ENCODE results near the gene ALOX15B.

The ALOX15B gene

GRCh38 chr17:7993972-7994589, 44.8 kb upstream of the ALOX15B start:
- no peak overlapping the region for H3K27ac ChIP-seq (ENCODE audit: low read length)
- no peak for TF ChIP-seq EZH2phosphoT487 (IDR thresholded peaks at IDR 0.05; ENCODE audit: low read depth)
- TF ChIP-seq, protein P1, sequence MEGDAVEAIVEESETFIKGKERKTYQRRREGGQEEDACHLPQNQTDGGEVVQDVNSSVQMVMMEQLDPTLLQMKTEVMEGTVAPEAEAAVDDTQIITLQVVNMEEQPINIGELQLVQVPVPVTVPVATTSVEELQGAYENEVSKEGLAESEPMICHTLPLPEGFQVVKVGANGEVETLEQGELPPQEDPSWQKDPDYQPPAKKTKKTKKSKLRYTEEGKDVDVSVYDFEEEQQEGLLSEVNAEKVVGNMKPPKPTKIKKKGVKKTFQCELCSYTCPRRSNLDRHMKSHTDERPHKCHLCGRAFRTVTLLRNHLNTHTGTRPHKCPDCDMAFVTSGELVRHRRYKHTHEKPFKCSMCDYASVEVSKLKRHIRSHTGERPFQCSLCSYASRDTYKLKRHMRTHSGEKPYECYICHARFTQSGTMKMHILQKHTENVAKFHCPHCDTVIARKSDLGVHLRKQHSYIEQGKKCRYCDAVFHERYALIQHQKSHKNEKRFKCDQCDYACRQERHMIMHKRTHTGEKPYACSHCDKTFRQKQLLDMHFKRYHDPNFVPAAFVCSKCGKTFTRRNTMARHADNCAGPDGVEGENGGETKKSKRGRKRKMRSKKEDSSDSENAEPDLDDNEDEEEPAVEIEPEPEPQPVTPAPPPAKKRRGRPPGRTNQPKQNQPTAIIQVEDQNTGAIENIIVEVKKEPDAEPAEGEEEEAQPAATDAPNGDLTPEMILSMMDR (IDR thresholded peaks at IDR 0.05; ENCODE audit: low read depth, low read length): no peak
- H2AFZ ChIP-seq (ENCODE audit: low read depth, low read length): no peak overlapping the region

GRCh38 chr17:7995724-7996123, 43.1 kb upstream of the ALOX15B start:
- no peaks in the 10 kb centered on the region for H3K36me3 ChIP-seq (replicated peaks; ENCODE audit: low read depth, low read length)
- no peak overlapping the region for H3K27ac ChIP-seq (ENCODE audit: low read length)
- H3K27me3 ChIP-seq (ENCODE audit: low read depth, low read length): no peaks in the 10 kb centered on the region
- peaks cover 6% of the 10 kb centered on the region; the same call in 1 of the 2 replicates for H3K4me1 ChIP-seq (ENCODE audit: low read length)
- H3K79me2 ChIP-seq (ENCODE audit: low read length): no peaks in the 10 kb centered on the region
- no peaks in the 10 kb centered on the region for H4K20me1 ChIP-seq (ENCODE audit: insufficient read depth, low read length)
- H3K9ac ChIP-seq (ENCODE audit: low read length): no peak overlapping the region
- no peak overlapping the region for H2AFZ ChIP-seq (ENCODE audit: low read depth, low read length)
- H3K4me2 ChIP-seq (ENCODE audit: low read length): no peak overlapping the region
- TF ChIP-seq, protein P1 (IDR thresholded peaks at IDR 0.05; ENCODE audit: low read depth, low read length): no peak
- H3K4me3 ChIP-seq (ENCODE audit: low read length): no peak overlapping the region
- H3K9me3 ChIP-seq (ENCODE audit: insufficient read depth, low read length): no peaks in the 10 kb centered on the region

More at GRCh38 chr17:7993972-7994589, 44.8 kb upstream of the ALOX15B start:
- Histone ChIP-seq H3K36me3 (replicated peaks; ENCODE audit: low read depth, low read length) (no peaks in the 10 kb centered on the region), H3K4me2 (ENCODE audit: low read length) (no peak overlapping the region), H3K27me3 (ENCODE audit: low read depth, low read length) (no peaks in the 10 kb centered on the region), H3K9me3 (ENCODE audit: insufficient read depth, low read length) (no peaks in the 10 kb centered on the region), H3K79me2 (ENCODE audit: low read length) (no peaks in the 10 kb centered on the region), H3K4me3 (ENCODE audit: low read length) (no peak overlapping the region), H3K4me1 (ENCODE audit: low read length) (peaks cover 11% of the 10 kb centered on the region), H4K20me1 (ENCODE audit: insufficient read depth, low read length) (no peaks in the 10 kb centered on the region), H3K9ac (ENCODE audit: low read length) (no peak overlapping the region)

GRCh38 chr17:7997186-7997585, 41.7 kb upstream of the ALOX15B start:
- no peak overlapping the region for H2AFZ ChIP-seq (ENCODE audit: low read depth, low read length)

DNA sequence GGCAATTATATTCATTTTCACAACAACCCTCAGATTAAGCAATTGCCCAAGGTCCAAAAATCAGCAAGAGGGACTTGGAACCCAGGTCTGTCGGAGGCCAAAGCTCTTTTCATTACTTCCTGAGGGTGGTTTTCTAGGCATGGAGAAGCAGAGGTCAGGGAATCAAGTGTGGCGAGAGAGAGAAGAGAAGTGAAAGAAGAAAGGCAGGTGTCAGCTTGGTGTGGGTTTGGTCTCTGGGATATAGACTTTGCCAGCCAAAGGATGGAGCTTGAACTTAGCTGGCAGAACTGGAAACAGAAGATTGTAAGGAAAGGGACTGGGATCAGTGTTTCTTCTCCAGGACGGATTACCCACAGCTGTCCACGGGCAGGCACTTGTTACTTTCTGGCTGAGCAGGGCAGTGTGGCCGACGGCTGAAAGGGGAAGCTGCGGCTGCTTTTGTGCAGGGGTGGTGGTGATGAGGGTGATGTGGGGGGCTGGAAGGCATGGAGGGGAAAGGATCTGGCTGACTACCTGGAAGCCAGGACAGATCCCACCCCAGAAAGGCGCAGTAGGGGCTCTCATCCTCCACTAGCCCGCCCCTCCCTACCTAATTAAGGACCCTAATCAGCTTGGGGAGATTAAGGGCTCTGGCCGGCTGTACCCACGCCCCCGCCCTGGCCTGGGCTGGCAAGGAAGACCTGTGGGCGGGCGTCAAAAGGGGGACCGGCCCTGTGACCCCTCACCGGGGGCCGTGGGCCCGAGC, 36.7 kb upstream of the ALOX15B start, which contains the start of gene GUCY2D:
Gene GUCY2D, plus strand, starts transcription at position 640 of the 745 bp plus-strand sequence. CDS start 433 bp downstream, outside the sequence.
- H3K9ac ChIP-seq (ENCODE audit: low read length): no peak within 1 kb of the TSS
- H3K27me3 ChIP-seq (ENCODE audit: low read depth, low read length): peaks cover 4% of the 10 kb centered on the region; the same call in 1 of the 2 replicates
- H3K36me3 ChIP-seq (replicated peaks; ENCODE audit: low read depth, low read length): no peaks in the 10 kb centered on the region
- no peak within 1 kb of the TSS for H3K27ac ChIP-seq (ENCODE audit: low read length)
- H3K9me3 ChIP-seq (ENCODE audit: insufficient read depth, low read length): no peaks in the 10 kb centered on the region
- peak within 1 kb of the TSS; percentile 70 for H3K4me2 ChIP-seq (ENCODE audit: low read length)
- H3K4me3 ChIP-seq (ENCODE audit: low read length): peak within 1 kb of the TSS; percentile 65
- peak within 1 kb of the TSS; percentile 37; the same call in 1 of the 2 replicates for H2AFZ ChIP-seq (ENCODE audit: low read depth, low read length)
- H3K79me2 ChIP-seq (ENCODE audit: low read length): no peaks in the 10 kb centered on the region
- TF ChIP-seq, protein P1 (IDR thresholded peaks at IDR 0.05; ENCODE audit: low read depth, low read length): no peak
- H3K4me1 ChIP-seq (ENCODE audit: low read length): peaks cover 12% of the 10 kb centered on the region; the same call in 1 of the 2 replicates
- H4K20me1 ChIP-seq (ENCODE audit: insufficient read depth, low read length): no peaks in the 10 kb centered on the region

More at GRCh38 chr17:7997186-7997585, 41.7 kb upstream of the ALOX15B start:
- Histone ChIP-seq H3K4me1 (ENCODE audit: low read length) (peaks cover 10% of the 10 kb centered on the region; the same call in 1 of the 2 replicates), H3K9me3 (ENCODE audit: insufficient read depth, low read length) (no peaks in the 10 kb centered on the region), H3K27me3 (ENCODE audit: low read depth, low read length) (peaks cover 4% of the 10 kb centered on the region; the same call in 1 of the 2 replicates), H3K4me2 (ENCODE audit: low read length) (peak overlapping the region; percentile 45), H3K27ac (ENCODE audit: low read length) (no peak overlapping the region), H3K36me3 (replicated peaks; ENCODE audit: low read depth, low read length) (no peaks in the 10 kb centered on the region), H3K9ac (ENCODE audit: low read length) (no peak overlapping the region), H3K4me3 (ENCODE audit: low read length) (peak overlapping the region; percentile 5; the same call in 1 of the 2 replicates), H4K20me1 (ENCODE audit: insufficient read depth, low read length) (no peaks in the 10 kb centered on the region), H3K79me2 (ENCODE audit: low read length) (no peaks in the 10 kb centered on the region)
- TF ChIP-seq, protein P1 (IDR thresholded peaks at IDR 0.05; ENCODE audit: low read depth, low read length): peak; percentile 40
- no peak for TF ChIP-seq EZH2phosphoT487 (IDR thresholded peaks at IDR 0.05; ENCODE audit: low read depth)
